Thyroid gland (tissue), 4 donors: ENCODE data around the gene PACS2. TPM values are rescaled to one million over a fixed set of nuclear protein-coding genes. Genes with fewer than 3 reads are reported as not detected.

Source experiments
- DNase-seq, 2 donors: peaks; one replicate each; pipeline ENCODE4 v3.0.0-alpha.2; 2019
- H3K27ac ChIP-seq, 3 donors: fragments of 200-600 bp; sonication (generic); 1 replicate in 2 of 3; 2 replicates in 1 of 3; pipeline ENCODE4 v1.5.1; 2016 to 2019; ENCODE audit warnings: mild to moderate bottlenecking in 1 of 3, moderate library complexity in 1 of 3
- H3K27me3 ChIP-seq: fragments of 200-600 bp; sonication (generic); one replicate; pipeline ENCODE4 v1.5.1; 2019
- H3K36me3 ChIP-seq, 2 donors: fragments of 200-600 bp; sonication (generic); one replicate each; pipeline ENCODE4 v1.5.1; 2016 to 2019
- H3K4me1 ChIP-seq, 2 donors: fragments of 200-600 bp; sonication (generic); one replicate each; pipeline ENCODE4 v1.5.1; 2017 to 2019
- H3K4me3 ChIP-seq, 3 donors: fragments of 200-600 bp; sonication (generic); replicated peaks in 1 of 3; 1 replicate in 2 of 3; 2 replicates in 1 of 3; pipeline ENCODE4 v1.5.1; 2016; ENCODE audit warnings: mild to moderate bottlenecking in 1 of 3
- H3K9me3 ChIP-seq: fragments of 200-600 bp; sonication (generic); one replicate; pipeline ENCODE4 v1.5.1; 2017
- POLR2A ChIP-seq, 2 donors: fragments of 450-650 bp; IDR thresholded peaks; one replicate each; pipeline ENCODE4 v1.6.1; 2017; ENCODE audit warnings: antibody characterized with exemption in 2 of 2, mild to moderate bottlenecking in 2 of 2, moderate library complexity in 1 of 2
- WGBS, 2 donors: methylation state at CpG; one replicate each; pipeline ENCODE4 v1.1.5; 2017; 5-methylcytosine and 5-hydroxymethylcytosine counted together
- intact Hi-C: fragments of 100-400 bp; cut with DNase I; formaldehyde crosslinking; loops from one replicate; pipeline ENCODE4 v1.15.1; 2023
- total RNA-seq, 4 donors: library from RNA; depleted of rRNA; stranded (reverse); fragments of >200 nt; gene quantifications; one replicate each; pipeline ENCODE4 v1.2.3, GENCODE V29; 2016
- TF ChIP-seq, protein P1 (sequence below), 6 experiments: fragments of 200-600 bp in 3 of 6; fragments of 450-650 bp in 3 of 6; sonication (generic) in 3 of 6; IDR thresholded peaks; one replicate each; pipeline ENCODE4 v1.5.1; 2016 to 2019; ENCODE audit warnings: antibody characterized with exemption in 6 of 6, mild to moderate bottlenecking in 2 of 6, inconsistent platforms in 1 of 6, moderate library complexity in 1 of 6

PACS2 gene
- total RNA-seq, 4 donors from 2014 or later, result 54.6 to 85.2 (median 72.1) TPM

DNA sequence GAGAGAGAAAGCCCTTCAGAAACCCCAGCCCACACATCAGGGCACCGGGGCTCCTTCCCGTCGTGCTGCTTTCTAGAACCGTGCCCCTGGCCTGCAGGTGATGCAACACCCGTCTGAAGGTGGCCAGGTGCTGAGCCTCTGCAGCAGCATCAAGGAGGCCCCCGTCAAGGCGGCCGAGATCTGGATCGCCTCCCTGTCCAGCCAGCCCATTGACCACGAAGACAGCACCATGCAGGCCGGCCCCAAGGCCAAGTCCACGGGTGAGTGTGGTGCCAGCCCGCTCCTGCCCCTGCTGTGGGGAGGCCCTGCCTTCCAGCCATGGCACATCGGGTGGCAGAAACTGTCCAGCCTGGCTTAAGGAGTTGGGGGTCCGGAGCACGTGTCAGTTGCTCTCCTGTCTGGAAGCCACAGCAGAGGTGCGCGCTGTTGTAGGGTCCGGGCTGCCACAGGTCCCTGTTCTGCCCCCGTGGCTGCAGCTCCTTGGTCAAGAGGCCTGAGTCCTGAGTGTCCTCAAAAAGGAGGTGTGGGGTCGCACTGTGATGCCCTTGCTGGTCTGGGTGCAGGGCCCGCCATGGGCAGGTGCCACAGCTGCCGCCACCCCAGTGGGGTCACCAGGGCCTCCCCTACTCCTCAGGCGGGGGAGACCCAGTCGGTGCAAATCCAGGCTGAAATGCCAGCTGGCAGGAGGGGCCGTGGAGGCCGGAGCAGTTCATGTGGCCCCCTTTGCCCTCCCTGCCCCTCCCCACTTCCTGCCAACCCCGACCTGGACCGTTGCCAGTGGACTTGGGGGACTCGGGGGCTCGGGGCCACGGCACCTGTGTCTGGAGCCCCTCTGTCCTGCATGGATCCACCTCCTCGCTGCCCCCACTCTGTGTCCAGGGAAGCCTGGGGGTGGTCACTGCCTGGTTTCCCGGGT lies 52.8 kb downstream of the PACS2 start:
- Histone ChIP-seq H3K9me3 (no peaks in the 10 kb centered on the region), H3K27ac (no peak overlapping the region), H3K4me1 (no peaks in the 10 kb centered on the region), H3K27me3 (no peaks in the 10 kb centered on the region), H3K4me3 (no peak overlapping the region), H3K36me3 (peaks cover 0 to 11% of the 10 kb centered on the region in 2 donors)
- TF ChIP-seq, protein P1, sequence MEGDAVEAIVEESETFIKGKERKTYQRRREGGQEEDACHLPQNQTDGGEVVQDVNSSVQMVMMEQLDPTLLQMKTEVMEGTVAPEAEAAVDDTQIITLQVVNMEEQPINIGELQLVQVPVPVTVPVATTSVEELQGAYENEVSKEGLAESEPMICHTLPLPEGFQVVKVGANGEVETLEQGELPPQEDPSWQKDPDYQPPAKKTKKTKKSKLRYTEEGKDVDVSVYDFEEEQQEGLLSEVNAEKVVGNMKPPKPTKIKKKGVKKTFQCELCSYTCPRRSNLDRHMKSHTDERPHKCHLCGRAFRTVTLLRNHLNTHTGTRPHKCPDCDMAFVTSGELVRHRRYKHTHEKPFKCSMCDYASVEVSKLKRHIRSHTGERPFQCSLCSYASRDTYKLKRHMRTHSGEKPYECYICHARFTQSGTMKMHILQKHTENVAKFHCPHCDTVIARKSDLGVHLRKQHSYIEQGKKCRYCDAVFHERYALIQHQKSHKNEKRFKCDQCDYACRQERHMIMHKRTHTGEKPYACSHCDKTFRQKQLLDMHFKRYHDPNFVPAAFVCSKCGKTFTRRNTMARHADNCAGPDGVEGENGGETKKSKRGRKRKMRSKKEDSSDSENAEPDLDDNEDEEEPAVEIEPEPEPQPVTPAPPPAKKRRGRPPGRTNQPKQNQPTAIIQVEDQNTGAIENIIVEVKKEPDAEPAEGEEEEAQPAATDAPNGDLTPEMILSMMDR (IDR thresholded peaks at IDR 0.05), result no peak
- intact Hi-C loops, result loop anchor here (5.0 kb wide), 1 partner anchor 120 kb away; the partner anchor contains the start of gene CRIP1
- no peak for DNase-seq
- 92 to 94% methylated on average over 13 to 14 of the region's 34 CpGs for WGBS, 2 donors

- peaks cover 0 to 11% of the 10 kb centered on the region in 2 donors for H3K36me3 ChIP-seq
- intact Hi-C loops, result loop anchor here (5.0 kb wide), 1 partner anchor 119 kb away; the partner anchor contains the start of gene CRIP1
- H3K27me3 ChIP-seq, result no peaks in the 10 kb centered on the region
- no peaks in the 10 kb centered on the region for H3K4me1 ChIP-seq
- WGBS, 2 donors, result 94 to 96% methylated on average over 10 to 12 of the region's 20 CpGs
- H3K9me3 ChIP-seq, result no peaks in the 10 kb centered on the region
- no peak for DNase-seq
- TF ChIP-seq POLR2A (IDR thresholded peaks at IDR 0.05), result no peak
- TF ChIP-seq, protein P1 (IDR thresholded peaks at IDR 0.05), result no peak
- no peak overlapping the region for H3K4me3 ChIP-seq
- no peak overlapping the region for H3K27ac ChIP-seq
Measured at GRCh38 chr14:105368032-105368417, 53.5 kb downstream of the PACS2 start.

DNA sequence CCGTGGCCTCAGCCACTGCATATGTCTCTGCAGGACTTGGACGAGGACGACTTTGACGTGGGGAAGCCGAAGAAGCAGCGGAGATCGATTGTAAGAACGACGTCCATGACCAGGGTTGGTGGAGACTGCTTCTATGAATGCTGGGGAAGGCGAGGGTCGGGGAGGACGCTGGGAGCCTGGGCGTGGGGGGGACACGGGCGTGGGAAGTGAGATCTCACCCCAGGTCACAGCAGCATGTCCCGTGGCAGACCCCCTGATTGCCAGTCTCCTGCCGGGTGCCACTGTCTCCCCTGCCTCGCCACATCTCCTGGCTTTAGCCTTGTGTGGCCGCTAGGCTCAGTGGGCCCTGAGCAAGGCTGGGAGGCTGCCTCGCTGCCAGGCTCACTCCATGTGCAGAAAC lies 53.9 kb downstream of the PACS2 start:
- intact Hi-C loops, result loop anchor here (5.0 kb wide), 1 partner anchor 119 kb away; the partner anchor contains the start of gene CRIP1
- Histone ChIP-seq H3K27me3 (no peaks in the 10 kb centered on the region), H3K4me1 (no peaks in the 10 kb centered on the region), H3K9me3 (no peaks in the 10 kb centered on the region), H3K36me3 (peaks cover 0 to 11% of the 10 kb centered on the region in 2 donors), H3K4me3 (no peak overlapping the region), H3K27ac (no peak overlapping the region)
- DNase-seq, result no peak
- TF ChIP-seq, protein P1 (IDR thresholded peaks at IDR 0.05), result no peak
- TF ChIP-seq POLR2A (IDR thresholded peaks at IDR 0.05), result no peak
- WGBS, 2 donors, result 90 to 95% methylated on average over 16 to 20 of the region's 20 CpGs

- DNase-seq, result no peak
- intact Hi-C loops, result loop anchor here (5.0 kb wide), 1 partner anchor 118 kb away; the partner anchor contains the start of gene CRIP1
- H3K27ac ChIP-seq, result no peak overlapping the region
- WGBS, 2 donors, result 94 to 99% methylated on average over 15 to 20 of the region's 29 CpGs
- no peaks in the 10 kb centered on the region for H3K9me3 ChIP-seq
- H3K36me3 ChIP-seq, result peaks cover 0 to 11% of the 10 kb centered on the region in 2 donors
- no peak for TF ChIP-seq POLR2A (IDR thresholded peaks at IDR 0.05)
- TF ChIP-seq, protein P1 (IDR thresholded peaks at IDR 0.05), result no peak
- H3K4me1 ChIP-seq, result no peaks in the 10 kb centered on the region
- no peak overlapping the region for H3K4me3 ChIP-seq
- no peaks in the 10 kb centered on the region for H3K27me3 ChIP-seq
Measured at GRCh38 chr14:105368910-105369652, 54.5 kb downstream of the PACS2 start.
